Subcutaneous abdominal adipose tissue (tissue), 5 donors: ENCODE results near the gene TRIL.

Experiments
- H3K27ac ChIP-seq: one replicate; pipeline ENCODE4 v1.7.0; 2013; ENCODE audit warnings: low read depth, mild to moderate bottlenecking, inconsistent platforms, low read length, moderate library complexity
- H3K27me3 ChIP-seq, 5 donors: one replicate each; pipeline ENCODE4 v1.7.0; 2013; ENCODE audit warnings: low read length in 5 of 5, inconsistent platforms in 1 of 5; ENCODE audit not compliant: control insufficient read depth in 5 of 5, insufficient read depth in 4 of 5
- H3K36me3 ChIP-seq, 5 donors: one replicate each; pipeline ENCODE4 v1.7.0; 2013; ENCODE audit warnings: low read length in 5 of 5; ENCODE audit not compliant: control insufficient read depth in 5 of 5, insufficient read depth in 5 of 5
- H3K4me1 ChIP-seq, 5 donors: one replicate each; pipeline ENCODE4 v1.7.0; 2013; ENCODE audit warnings: low read length in 5 of 5, mild to moderate bottlenecking in 3 of 5, moderate library complexity in 1 of 5; ENCODE audit not compliant: control insufficient read depth in 5 of 5, insufficient read depth in 5 of 5
- H3K4me3 ChIP-seq, 5 donors: one replicate each; pipeline ENCODE4 v1.7.0; 2013; ENCODE audit warnings: low read length in 5 of 5, low read depth in 1 of 5
- H3K9ac ChIP-seq, 5 donors: one replicate each; pipeline ENCODE4 v1.7.0; 2013; ENCODE audit warnings: low read length in 5 of 5, mild to moderate bottlenecking in 4 of 5, moderate library complexity in 3 of 5
- H3K9me3 ChIP-seq, 5 donors: one replicate each; pipeline ENCODE4 v1.7.0; 2013; ENCODE audit warnings: low read length in 5 of 5; ENCODE audit not compliant: control insufficient read depth in 5 of 5
- donor health status: healthy.
- donor health status: healthy.
- donor health status: healthy.
- donor health status: healthy.
- donor health status: healthy.

TRIL gene

DNA sequence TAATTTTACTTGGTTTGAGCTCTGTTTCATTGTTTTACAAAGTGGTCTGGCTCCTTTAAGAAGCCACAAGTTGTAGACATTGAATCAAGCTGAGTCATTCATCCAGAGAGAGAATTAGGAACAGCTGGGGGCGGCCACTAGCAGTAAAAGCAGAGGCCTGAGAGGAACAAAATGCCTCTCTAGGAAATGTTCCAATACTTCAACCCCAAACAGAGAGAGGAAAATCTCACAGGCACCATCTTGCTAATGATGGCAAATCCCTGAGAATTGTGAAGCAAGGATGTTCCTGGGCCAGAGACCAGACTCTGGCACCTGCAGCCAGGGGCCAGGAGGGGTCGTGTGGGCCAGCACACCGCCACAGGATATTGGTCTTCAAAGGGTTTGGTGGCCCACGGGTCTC is 26.5 kb upstream of the TRIL start:
- no peaks in the 10 kb centered on the region for H3K9me3 ChIP-seq
- H3K4me3 ChIP-seq, result no peak overlapping the region
- no peak overlapping the region for H3K9ac ChIP-seq
- H3K36me3 ChIP-seq, result no peaks in the 10 kb centered on the region
- H3K4me1 ChIP-seq, result peaks cover 6 to 53% (median 51%) of the 10 kb centered on the region in 5 donors
- no peak overlapping the region for H3K27ac ChIP-seq
- peaks cover 0 to 4% (median 0%) of the 10 kb centered on the region in 5 donors for H3K27me3 ChIP-seq

- Histone ChIP-seq H3K36me3 (no peaks in the 10 kb centered on the region), H3K4me1 (peaks cover 5 to 49% (median 47%) of the 10 kb centered on the region in 5 donors), H3K27me3 (peaks cover 0 to 4% (median 0%) of the 10 kb centered on the region in 5 donors), H3K4me3 (no peak overlapping the region), H3K9me3 (no peaks in the 10 kb centered on the region), H3K27ac (no peak overlapping the region), H3K9ac (no peak overlapping the region)
Observed at GRCh38 chr7:28984217-28984616, 26.1 kb upstream of the TRIL start.

DNA sequence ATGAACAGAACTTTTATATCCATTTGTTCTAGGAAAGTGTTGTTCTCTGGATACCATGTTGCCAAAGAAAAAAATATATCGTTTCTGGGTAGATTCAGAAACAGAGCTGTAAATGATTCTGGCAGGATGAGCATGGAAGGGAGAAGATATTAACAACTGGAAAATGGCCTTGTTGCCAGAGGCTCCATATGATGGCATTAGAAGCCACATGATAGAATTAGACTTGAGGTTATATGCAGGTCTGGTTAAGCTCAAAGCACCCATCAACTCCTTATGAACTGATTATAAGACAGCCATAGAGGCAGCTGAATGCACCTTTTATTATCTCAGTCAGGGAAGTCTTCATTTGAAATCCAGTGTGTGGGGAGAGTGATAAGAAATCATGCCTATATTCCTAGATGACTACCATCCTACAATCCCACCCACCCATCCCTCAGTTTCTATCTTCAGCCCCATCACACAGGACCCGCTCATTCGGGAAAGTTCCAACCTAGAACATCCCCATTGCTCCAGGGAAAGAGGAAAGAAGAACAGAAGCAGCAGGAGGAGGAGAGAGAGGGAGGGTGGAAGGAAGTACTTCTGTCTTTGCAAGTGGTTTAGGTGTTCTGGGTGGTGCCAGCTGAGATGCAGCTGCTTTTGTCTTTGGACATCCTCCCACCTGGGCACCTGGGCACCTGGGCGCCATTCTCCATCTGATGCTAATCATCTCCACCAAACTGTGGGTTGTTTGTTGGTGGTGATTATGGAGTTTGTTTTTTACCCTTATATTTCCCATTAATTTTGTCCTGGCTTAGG is 25.5 kb upstream of the TRIL start:
- Histone ChIP-seq H3K9me3 (no peaks in the 10 kb centered on the region), H3K4me1 (peaks cover 2 to 43% (median 42%) of the 10 kb centered on the region in 5 donors), H3K9ac (no peak overlapping the region), H3K36me3 (no peaks in the 10 kb centered on the region), H3K27ac (no peak overlapping the region), H3K4me3 (no peak overlapping the region), H3K27me3 (no peaks in the 10 kb centered on the region)

DNA sequence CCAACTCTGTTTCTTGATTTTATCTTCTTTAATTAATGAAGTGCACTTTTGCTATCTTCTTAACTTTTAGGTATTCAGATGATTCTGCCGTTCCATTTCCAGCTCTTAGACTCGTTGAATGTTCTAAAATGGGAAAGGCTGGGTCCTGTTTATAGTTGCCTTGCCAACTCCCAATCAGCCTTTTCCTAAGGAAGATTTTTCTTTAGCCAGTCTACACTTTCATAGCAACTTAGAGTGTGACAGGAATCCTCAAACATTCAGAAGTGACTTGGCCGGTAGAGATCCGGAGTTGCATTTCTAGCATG is 23.0 kb upstream of the TRIL start:
- Histone ChIP-seq H3K9ac (no peak overlapping the region), H3K27ac (no peak overlapping the region), H3K4me1 (peaks cover 0 to 22% (median 20%) of the 10 kb centered on the region in 5 donors), H3K4me3 (no peak overlapping the region), H3K36me3 (no peaks in the 10 kb centered on the region), H3K9me3 (no peaks in the 10 kb centered on the region), H3K27me3 (no peaks in the 10 kb centered on the region)

- Histone ChIP-seq H3K9me3 (no peaks in the 10 kb centered on the region), H3K4me1 (peaks cover 0 to 19% (median 16%) of the 10 kb centered on the region in 5 donors), H3K27ac (no peak overlapping the region)
Observed at GRCh38 chr7:28980451-28981160, 22.5 kb upstream of the TRIL start.

DNA sequence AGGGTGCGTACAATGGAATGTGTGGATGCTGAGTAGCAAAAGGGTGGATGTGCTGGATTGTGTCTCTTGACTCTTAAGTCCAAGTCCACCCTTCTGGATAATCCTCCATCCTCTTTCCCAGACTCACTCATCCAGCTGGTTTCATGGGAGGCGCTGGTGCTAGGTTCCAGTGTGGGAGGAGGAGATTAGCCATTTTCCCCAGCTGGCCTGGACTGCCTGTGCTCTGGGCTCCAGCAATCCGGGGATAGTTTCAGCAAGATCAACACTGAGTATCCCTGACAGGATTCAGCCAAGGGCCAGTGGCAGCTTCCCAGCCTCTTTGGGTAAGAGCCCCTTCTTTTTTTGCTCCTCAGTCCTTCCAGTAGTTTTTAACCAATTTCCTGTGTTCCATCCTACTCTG is 21.6 kb upstream of the TRIL start:
- no peak overlapping the region for H3K27ac ChIP-seq
- H3K9ac ChIP-seq, result no peak overlapping the region

More at GRCh38 chr7:28980451-28981160, 22.5 kb upstream of the TRIL start:
- no peak overlapping the region for H3K4me3 ChIP-seq
- H3K9ac ChIP-seq, result no peak overlapping the region
- H3K27me3 ChIP-seq, result no peaks in the 10 kb centered on the region
- H3K36me3 ChIP-seq, result no peaks in the 10 kb centered on the region

DNA sequence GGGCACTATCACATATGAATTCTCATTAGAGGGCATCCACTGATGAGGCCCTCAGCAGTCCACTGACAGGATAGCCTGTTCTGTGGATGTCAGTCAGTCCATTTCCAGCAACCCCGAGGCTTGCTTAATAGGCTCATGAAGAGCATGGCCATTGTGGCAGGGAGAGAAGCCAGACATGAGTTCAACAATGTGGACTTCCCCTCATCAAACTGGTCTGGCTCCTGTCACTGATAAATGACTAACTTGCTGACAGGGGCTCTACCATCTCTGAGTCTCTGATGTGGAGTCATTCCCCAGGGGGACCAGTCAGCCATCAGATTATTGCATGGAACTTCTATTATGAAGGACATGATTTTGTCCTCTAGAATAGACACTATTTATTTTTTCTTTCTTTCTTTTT is 19.8 kb upstream of the TRIL start:
- Histone ChIP-seq H3K9ac (no peak overlapping the region), H3K27me3 (no peaks in the 10 kb centered on the region), H3K27ac (no peak overlapping the region), H3K36me3 (no peaks in the 10 kb centered on the region), H3K4me3 (no peak overlapping the region), H3K9me3 (peaks cover 5 to 14% (median 13%) of the 10 kb centered on the region in 5 donors), H3K4me1 (peaks cover 0 to 7% (median 4%) of the 10 kb centered on the region in 5 donors)

More for the DNA sequence above, 21.6 kb upstream of the TRIL start:
- peaks cover 0 to 14% (median 9%) of the 10 kb centered on the region in 5 donors for H3K4me1 ChIP-seq
- no peaks in the 10 kb centered on the region for H3K36me3 ChIP-seq
- no peaks in the 10 kb centered on the region for H3K9me3 ChIP-seq
- H3K27me3 ChIP-seq, result no peaks in the 10 kb centered on the region
- no peak overlapping the region for H3K4me3 ChIP-seq

GRCh38 chr7:28976022-28976421 is 17.9 kb upstream of the TRIL start:
- H3K9me3 ChIP-seq, result peaks cover 13 to 29% (median 21%) of the 10 kb centered on the region in 5 donors
- no peak overlapping the region for H3K9ac ChIP-seq
- no peak overlapping the region for H3K27ac ChIP-seq
- H3K27me3 ChIP-seq, result no peaks in the 10 kb centered on the region
- peaks cover 0 to 7% (median 3%) of the 10 kb centered on the region in 5 donors for H3K4me1 ChIP-seq
- H3K36me3 ChIP-seq, result no peaks in the 10 kb centered on the region
- H3K4me3 ChIP-seq, result no peak overlapping the region

GRCh38 chr7:28973591-28973990 is 15.5 kb upstream of the TRIL start:
- no peak overlapping the region for H3K9ac ChIP-seq
- no peaks in the 10 kb centered on the region for H3K27me3 ChIP-seq
- H3K4me3 ChIP-seq, result no peak overlapping the region
- no peaks in the 10 kb centered on the region for H3K36me3 ChIP-seq
- H3K27ac ChIP-seq, result no peak overlapping the region
- H3K9me3 ChIP-seq, result peaks cover 17 to 44% (median 37%) of the 10 kb centered on the region in 5 donors
- H3K4me1 ChIP-seq, result no peaks in the 10 kb centered on the region

DNA sequence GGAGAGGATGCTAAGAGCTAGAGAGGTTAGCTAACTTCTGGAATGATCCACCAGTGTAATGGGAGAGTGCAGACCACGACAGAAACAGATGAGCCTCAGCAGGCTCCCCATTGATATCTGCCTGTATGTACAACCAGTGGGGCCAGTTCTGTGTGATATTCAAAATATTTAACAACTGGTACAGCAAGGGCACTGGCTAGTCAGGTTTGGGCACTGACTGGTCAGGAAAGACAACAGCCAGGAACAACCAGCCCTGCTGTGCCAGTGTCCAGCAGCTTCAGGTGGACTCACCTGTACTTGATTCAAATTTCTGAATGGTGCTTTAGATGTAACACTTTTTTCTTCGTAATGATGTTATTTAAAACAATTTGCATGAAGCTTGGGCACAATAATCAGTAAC is 5.9 kb upstream of the TRIL start:
- no peak overlapping the region for H3K27ac ChIP-seq
- H3K36me3 ChIP-seq, result no peaks in the 10 kb centered on the region
- no peaks in the 10 kb centered on the region for H3K9me3 ChIP-seq
- H3K4me1 ChIP-seq, result no peaks in the 10 kb centered on the region
- no peak overlapping the region for H3K4me3 ChIP-seq
- no peaks in the 10 kb centered on the region for H3K27me3 ChIP-seq
- H3K9ac ChIP-seq, result no peak overlapping the region
